HepG2 (cell line): ENCODE data around the gene SLC25A43.

Experiments
- CHD2 ChIP-seq: IDR thresholded peaks from 2 replicates; pipeline ENCODE4 v1.6.1; 2011; ENCODE audit warnings: low read depth, low read length, improper control_type of control experiment
- ZKSCAN1 ChIP-seq: fragments of 150-350 bp; IDR thresholded peaks from 2 replicates; pipeline ENCODE4 v1.6.1; 2014; ENCODE audit warnings: low read length
- ZNF841 ChIP-seq: sonication (generic); formaldehyde crosslinking; IDR thresholded peaks from 2 replicates; pipeline ENCODE4 v1.8.1; 2023; ENCODE audit warnings: missing genetic modification reagents, borderline replicate concordance

GRCh38 chrX:119389214-119389613, 9.9 kb upstream of the SLC25A43 start:
- TF ChIP-seq CHD2: no peak
- no peak for TF ChIP-seq ZNF841 (CRISPR knock-in tag)
- TF ChIP-seq ZKSCAN1: no peak
